ENCODE results near the gene BRS3.

GRCh38 chrX:136529795-136530194 is 42.0 kb downstream of the BRS3 start:
- TF ChIP-seq CTCF (optimal IDR thresholded peaks at IDR 0.05 in 1 of 3, IDR thresholded peaks at IDR 0.05 in 1 of 3, conservative IDR thresholded peaks at IDR 0.05 in 1 of 3; ENCODE audit: extremely low read depth in 1 of 3, insufficient read depth in 2 of 3, low read length in 3 of 3), result no peak
- TF ChIP-seq EZH2 (IDR thresholded peaks at IDR 0.05; ENCODE audit: low read length), result no peak
